ENCODE results near the gene DNAJC18.

Gene DNAJC18

GRCh38 chr5:139381837-139382761, 57.2 kb downstream of the DNAJC18 start:
- no peak for DNase-seq (ENCODE audit: extremely low read depth, low read depth)
- TF ChIP-seq CTCF (IDR thresholded peaks at IDR 0.05; ENCODE audit: low read depth, low read length): no peak

- TF ChIP-seq CTCF (IDR thresholded peaks at IDR 0.05; ENCODE audit: low read depth, low read length): no peak
- DNase-seq (ENCODE audit: extremely low read depth, low read depth): no peak
Observed at GRCh38 chr5:139379626-139380449, 59.5 kb downstream of the DNAJC18 start.

GRCh38 chr5:139378941-139379361, 60.4 kb downstream of the DNAJC18 start:
- DNase-seq (ENCODE audit: extremely low read depth, low read depth): no peak
- TF ChIP-seq CTCF (IDR thresholded peaks at IDR 0.05; ENCODE audit: low read depth, low read length): no peak

GRCh38 chr5:139378101-139378825, 61.1 kb downstream of the DNAJC18 start:
- no peak for DNase-seq (ENCODE audit: extremely low read depth, low read depth)
- TF ChIP-seq CTCF (IDR thresholded peaks at IDR 0.05; ENCODE audit: low read depth, low read length): no peak

- no peak for DNase-seq (ENCODE audit: extremely low read depth, low read depth)
- no peak for TF ChIP-seq CTCF (IDR thresholded peaks at IDR 0.05; ENCODE audit: low read depth, low read length)
Observed at GRCh38 chr5:139377226-139377625, 62.1 kb downstream of the DNAJC18 start.

- TF ChIP-seq CTCF (IDR thresholded peaks at IDR 0.05; ENCODE audit: low read depth, low read length): no peak
Observed at GRCh38 chr5:139376364-139376763, 63.0 kb downstream of the DNAJC18 start.

More at GRCh38 chr5:139376364-139376763, 63.0 kb downstream of the DNAJC18 start:
- DNase-seq (ENCODE audit: extremely low read depth, low read depth): no peak
